ENCODE results near the gene DNAJB9.

Gene DNAJB9

DNA sequence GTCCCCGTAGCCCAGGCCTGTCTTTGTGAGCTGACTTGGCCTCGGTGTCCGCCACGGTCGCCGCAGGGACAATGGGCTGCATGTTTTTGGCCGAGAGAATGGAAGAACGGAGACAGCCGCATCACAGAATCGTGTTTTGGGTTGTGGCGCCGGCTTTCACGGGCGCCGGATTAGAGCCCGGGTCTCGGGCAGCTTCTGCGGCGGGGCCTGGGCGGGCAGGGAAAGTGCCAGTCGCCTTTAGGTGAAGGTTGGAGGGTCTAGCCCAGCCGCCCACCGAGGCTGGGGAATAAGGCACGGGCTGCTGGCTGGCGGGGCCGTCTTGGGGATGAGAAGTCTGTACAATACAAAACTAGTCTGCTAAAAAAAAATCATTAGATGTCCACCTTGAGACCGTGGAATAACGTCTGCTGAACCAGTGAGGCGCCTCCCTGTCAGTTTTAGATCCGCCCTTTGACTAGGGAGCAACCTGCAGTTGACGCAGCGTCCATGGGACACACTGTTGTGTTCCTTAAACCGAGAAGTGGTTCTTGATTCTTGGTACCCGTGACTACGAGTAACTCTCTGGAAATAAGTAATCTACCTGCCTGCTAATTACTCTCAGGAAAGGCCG is 577 bp downstream of the DNAJB9 start:
- DNase-seq: peak; percentile 18 to 25

- DNase-seq: no peak
Measured at GRCh38 chr7:108572480-108572879, 2.8 kb downstream of the DNAJB9 start.

DNA sequence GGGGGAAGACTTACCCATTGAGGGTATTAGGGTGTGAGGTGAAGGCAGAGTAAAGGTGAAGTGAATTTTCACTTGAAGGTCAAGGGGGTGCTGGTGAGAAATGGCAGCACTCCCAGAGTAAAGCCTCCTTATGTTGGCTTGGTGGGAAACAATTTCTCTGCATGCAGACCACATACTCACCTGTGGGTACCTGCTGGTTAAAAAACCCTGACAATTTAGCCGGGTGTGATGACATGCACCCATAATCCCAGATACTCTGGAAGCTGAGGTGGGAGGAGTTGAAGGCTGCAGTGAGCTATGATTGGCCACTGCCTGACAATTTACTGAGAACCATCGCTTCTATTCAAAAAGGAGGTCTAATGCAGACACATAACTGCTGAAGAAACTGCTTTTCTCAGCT is 5.5 kb downstream of the DNAJB9 start:
- no peak for DNase-seq

- DNase-seq: no peak
Measured at GRCh38 chr7:108576116-108576515, 6.4 kb downstream of the DNAJB9 start.

DNA sequence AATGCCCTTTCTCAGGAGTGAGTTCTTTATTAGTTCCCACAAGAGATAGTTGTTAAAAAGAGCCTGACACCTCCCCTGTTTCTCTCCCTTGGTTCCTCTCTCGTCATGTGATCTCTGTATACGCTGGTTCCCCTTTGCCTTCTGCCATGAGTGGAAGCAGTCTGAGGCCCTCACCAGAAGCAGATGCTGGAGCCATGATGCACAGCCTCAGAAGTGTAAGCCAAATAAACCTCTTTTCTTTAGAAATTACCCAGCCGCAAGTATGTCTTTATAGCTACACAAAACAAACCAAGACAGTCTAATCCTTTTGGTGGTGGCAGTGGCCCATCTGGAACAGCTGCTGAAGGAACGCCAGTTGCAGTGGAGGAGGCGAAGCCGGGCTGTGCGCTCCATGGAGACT is 9.3 kb downstream of the DNAJB9 start:
- DNase-seq: no peak

- DNase-seq: no peak
Measured at GRCh38 chr7:108580298-108580697, 10.6 kb downstream of the DNAJB9 start.

- no peak for DNase-seq
Measured at GRCh38 chr7:108581655-108582491, 12.2 kb downstream of the DNAJB9 start.

- DNase-seq: no peak
Measured at GRCh38 chr7:108584211-108584610, 14.5 kb downstream of the DNAJB9 start.

DNA sequence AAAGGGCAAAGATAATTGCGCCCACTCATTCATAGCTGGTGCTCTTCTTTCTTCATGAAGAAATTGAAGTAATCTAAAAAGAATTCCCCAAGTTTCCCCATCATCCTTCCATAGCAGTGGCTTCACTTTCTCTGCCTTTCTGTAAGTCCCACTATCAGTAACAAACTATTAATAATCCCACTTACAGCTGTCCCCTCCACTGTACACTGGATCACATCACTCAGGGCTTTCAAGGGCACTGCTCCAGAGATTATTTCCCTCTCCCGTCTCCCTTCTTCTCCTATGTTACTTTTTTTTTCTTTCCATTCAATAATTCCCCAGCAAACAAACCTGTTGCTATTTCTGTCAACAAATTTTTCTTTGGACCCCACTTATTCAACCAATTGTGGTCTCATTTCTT is 16.2 kb downstream of the DNAJB9 start:
- DNase-seq: no peak

GRCh38 chr7:108586274-108586710 is 16.6 kb downstream of the DNAJB9 start:
- DNase-seq: no peak

- DNase-seq: no peak
Measured at GRCh38 chr7:108589199-108589598, 19.5 kb downstream of the DNAJB9 start.

GRCh38 chr7:108589874-108590273 is 20.2 kb downstream of the DNAJB9 start:
- no peak for DNase-seq

GRCh38 chr7:108590606-108591005 is 20.9 kb downstream of the DNAJB9 start:
- DNase-seq: no peak

DNA sequence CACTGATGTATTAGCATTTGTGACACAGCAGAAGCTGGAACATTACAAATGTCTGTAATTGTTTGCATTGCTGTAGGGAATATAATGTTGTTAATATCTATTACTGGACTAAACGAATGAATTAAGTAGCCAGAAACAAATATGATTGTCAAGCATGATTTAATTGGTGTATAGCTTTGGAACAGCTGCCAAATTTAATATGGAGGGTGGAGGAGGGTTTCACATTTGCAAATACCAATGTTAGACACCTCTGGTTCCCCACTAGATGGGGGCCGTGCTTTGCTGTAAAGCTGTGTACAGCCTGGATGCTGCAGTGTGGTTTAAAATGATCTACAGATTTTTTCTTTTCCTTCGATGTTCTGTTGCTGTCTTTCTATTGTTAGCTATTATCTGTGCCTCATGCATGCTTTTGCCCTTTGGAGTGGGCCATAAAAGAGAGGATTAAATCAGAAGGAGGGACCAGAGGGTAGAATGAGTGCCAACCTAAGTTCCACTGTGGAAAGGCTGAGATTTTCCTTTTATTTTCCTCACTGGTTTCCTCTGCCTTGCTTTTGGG is 23.1 kb downstream of the DNAJB9 start:
- no peak for DNase-seq

DNA sequence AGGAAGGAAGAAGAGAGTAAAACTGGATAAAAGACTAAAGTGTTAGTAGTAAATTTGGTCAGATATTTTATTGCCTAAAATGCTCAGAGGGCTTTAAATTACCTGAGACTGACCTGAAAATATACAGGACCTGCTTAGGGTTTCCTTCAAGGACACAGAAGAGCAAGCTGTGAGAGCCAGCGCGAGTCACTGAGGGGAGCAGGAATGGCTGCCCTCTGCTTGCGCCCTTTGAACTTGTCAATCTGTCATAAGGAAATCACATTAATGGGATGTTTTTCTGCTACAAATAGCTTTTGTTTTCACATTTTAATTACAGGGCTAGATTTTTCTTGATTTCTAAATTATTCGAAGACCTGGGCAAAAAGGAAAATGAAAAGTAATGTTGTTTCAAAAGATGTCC is 26.9 kb downstream of the DNAJB9 start:
- DNase-seq: no peak

DNA sequence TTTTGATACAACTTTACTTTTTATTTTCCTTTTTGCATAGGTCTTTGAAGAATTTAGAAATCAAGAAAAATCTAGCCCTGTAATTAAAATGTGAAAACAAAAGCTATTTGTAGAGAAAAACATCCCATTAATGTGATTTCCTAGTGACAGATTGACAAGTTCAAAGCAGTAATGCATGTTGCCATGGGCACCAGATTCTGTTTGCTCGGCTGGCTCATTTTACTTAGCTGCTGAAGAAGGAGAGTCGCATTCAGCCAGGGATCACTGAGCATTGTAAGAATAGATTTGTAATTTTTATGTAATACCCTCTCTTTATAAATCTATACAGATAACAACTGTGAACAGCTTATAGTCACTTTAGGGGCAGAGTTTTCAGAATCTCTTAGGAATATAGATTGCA is 28.5 kb downstream of the DNAJB9 start:
- no peak for DNase-seq

GRCh38 chr7:108598914-108599580 is 29.4 kb downstream of the DNAJB9 start:
- DNase-seq: no peak

DNA sequence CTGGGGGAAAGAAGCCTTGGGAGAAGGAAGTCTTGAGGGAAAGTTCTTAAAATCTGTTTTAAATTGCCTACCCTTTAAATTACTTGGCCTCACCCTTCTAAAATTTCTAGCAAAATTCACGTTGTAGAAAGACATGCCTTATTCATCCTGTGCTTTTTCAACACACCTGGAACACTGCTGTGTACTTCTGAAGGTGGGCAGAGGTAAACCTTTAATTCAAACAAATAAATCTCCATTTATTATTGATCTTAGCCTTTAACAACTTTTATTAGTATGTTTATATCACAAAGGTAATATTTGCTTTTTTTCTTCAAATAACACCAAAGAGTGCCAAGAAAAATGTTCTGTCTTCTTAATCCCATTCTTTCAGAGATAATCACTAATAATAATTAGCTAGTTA is 30.7 kb downstream of the DNAJB9 start:
- no peak for DNase-seq

DNA sequence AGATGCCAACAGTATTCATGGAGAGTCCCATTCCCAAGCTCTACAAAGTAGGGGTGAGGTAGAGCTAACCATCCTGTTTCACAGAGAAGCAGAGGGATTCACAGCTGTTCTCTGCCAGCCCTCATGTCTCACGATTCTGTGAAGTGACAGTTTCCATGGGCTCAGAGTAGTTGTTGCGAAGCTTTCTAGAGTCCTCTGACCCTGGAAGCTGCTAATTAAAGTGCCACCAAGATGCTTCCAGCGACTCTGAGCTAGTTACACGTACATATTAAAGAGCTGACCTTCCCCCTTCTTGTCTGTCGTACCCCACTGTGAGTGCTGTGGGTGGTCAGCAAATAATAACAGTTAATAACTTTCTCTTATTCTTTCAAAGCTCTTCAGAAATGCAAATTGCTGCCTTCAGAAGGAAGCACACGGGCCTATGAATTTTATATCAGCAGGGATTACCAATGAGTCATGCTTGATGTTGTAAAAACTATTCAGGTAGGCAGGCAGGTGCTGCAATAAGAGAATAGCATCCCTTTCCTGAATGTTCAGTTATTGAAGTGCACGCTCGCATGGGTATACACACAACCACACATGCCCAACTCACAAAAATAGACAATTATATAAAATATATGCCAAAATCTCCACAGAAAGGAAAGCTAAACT is 34.1 kb downstream of the DNAJB9 start:
- no peak for DNase-seq

DNA sequence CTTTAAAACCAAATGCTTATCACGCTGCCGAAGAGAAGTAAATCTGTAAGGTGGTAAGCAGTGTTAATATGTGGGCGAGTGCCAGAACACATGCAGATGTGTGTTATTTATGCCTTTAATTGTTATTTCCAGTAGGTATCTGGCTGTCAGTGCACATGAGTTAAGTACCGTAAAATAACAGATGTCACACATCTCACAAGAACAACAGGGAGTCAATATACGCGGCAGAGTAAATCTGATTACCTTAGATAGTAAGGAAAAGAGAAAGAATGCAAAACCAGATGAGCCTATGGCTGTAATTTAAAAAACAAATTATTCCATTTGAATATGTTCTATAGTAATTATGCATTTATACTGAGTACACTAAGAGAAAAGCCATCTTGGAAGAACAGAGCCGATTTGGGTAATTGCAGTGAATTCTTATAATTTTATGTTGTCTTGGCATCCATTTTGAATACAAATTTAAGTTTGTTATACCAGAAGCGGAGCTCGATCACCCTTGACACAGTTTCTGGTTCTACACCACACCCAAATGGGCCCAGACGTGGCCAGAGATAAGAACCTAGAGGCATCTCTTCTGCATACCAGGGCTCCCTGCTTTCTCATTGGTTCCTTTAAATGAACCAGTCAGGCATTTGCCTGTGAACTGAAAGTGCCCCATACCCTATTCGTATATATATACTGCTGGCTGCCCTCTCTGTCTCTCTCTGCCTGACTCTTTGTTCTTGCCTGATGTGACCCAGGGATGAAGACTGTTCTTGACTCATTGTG is 34.8 kb downstream of the DNAJB9 start:
- no peak for DNase-seq

DNA sequence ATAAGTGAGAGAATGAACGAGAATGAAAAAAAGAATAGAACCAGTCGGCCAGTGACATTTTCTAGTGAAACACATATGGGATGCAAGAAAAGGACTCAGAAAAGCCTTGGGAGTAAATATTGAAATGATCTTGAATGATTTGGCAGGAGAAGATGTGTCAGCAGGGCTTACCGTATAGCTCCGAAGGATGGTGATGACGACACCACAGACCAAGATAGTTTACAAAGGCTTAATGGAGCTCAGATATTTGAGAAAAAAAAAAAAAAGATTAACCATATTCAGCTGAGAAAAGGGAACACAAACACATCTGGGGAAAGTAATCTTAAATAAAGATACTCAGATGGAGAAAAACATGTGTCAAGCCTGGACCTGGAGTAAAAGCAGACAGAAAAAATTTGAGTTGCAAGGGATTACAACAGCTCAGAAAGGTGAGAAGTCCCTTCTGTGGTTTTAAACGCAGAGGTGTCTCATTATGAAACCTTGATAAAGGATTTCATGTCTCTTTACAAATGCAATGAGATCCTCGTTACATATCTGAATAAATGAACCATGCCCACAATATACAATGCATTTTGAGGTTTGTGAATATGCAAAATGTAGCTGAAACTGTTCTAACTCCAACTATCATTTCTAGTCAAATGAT is 36.0 kb downstream of the DNAJB9 start:
- DNase-seq: no peak

- no peak for DNase-seq
Measured at GRCh38 chr7:108609643-108610042, 40.0 kb downstream of the DNAJB9 start.

Measured in activated CD4-positive, alpha-beta T cell treated with anti-CD3 and anti-CD28 coated beads, Interleukin-2, amount 50 U/mL, for 4 hours (primary cell).